ENCODE measurements around the gene SIK2. TPM values are rescaled to one million over a fixed set of nuclear protein-coding genes. Genes with fewer than 3 reads are reported as not detected.

Gene SIK2
- 19.0 and 21.9 TPM in 2 replicates for total RNA-seq
- long read RNA-seq, partial matches to known transcripts, result 1 of 9 reads
- long read RNA-seq, other reads (novel, unspliced or antisense), result 8 of 9 reads

- Mint-ChIP-seq H3K9me3 (ENCODE audit: unreplicated experiment) (no peaks in the 10 kb centered on the region), H3K27me3 (ENCODE audit: unreplicated experiment) (no peaks in the 10 kb centered on the region)
Observed at GRCh38 chr11:111601979-111602864, at the start of gene SIK2. Gene SIK2 (plus strand): TSS chr11:111602449. CDS start chr11:111602564, 115 bp downstream.

GRCh38 chr11:111554532-111554931, 47.7 kb upstream of the SIK2 start:
- TF ChIP-seq CTCF (IDR thresholded peaks at IDR 0.05), result no peak
- DNase-seq (ENCODE audit: extremely low spot score, unreplicated experiment), result no peak
- Mint-ChIP-seq H3K4me3 (ENCODE audit: unreplicated experiment) (no peak overlapping the region), H3K27ac (ENCODE audit: unreplicated experiment) (no peak overlapping the region), H3K9me3 (ENCODE audit: unreplicated experiment) (peaks cover 4% of the 10 kb centered on the region), H3K27me3 (ENCODE audit: unreplicated experiment) (no peaks in the 10 kb centered on the region), H3K4me1 (ENCODE audit: unreplicated experiment) (peaks cover 27% of the 10 kb centered on the region), H3K36me3 (ENCODE audit: unreplicated experiment) (peaks cover 7% of the 10 kb centered on the region)

More at GRCh38 chr11:111601979-111602864, at the start of gene SIK2:
- H3K27ac Mint-ChIP-seq (ENCODE audit: unreplicated experiment), result peak within 1 kb of the TSS; percentile 89
- no peaks in the 10 kb centered on the region for H3K36me3 Mint-ChIP-seq (ENCODE audit: unreplicated experiment)
- TF ChIP-seq CTCF (IDR thresholded peaks at IDR 0.05), result peak; percentile 95
- peak; percentile 99 for DNase-seq (ENCODE audit: extremely low spot score, unreplicated experiment)
- peak within 1 kb of the TSS; percentile 83 for H3K4me3 Mint-ChIP-seq (ENCODE audit: unreplicated experiment)
- peaks cover 33% of the 10 kb centered on the region for H3K4me1 Mint-ChIP-seq (ENCODE audit: unreplicated experiment)

- Mint-ChIP-seq H3K27me3 (ENCODE audit: unreplicated experiment) (no peaks in the 10 kb centered on the region), H3K36me3 (ENCODE audit: unreplicated experiment) (peaks cover 7% of the 10 kb centered on the region), H3K9me3 (ENCODE audit: unreplicated experiment) (peaks cover 4% of the 10 kb centered on the region), H3K4me1 (ENCODE audit: unreplicated experiment) (peaks cover 32% of the 10 kb centered on the region), H3K4me3 (ENCODE audit: unreplicated experiment) (no peak overlapping the region), H3K27ac (ENCODE audit: unreplicated experiment) (peak overlapping the region; percentile 45)
- DNase-seq (ENCODE audit: extremely low spot score, unreplicated experiment), result no peak
- TF ChIP-seq CTCF (IDR thresholded peaks at IDR 0.05), result no peak
Observed at GRCh38 chr11:111555255-111555654, 47.0 kb upstream of the SIK2 start.

GRCh38 chr11:111557425-111558111, 44.7 kb upstream of the SIK2 start:
- Mint-ChIP-seq H3K4me3 (ENCODE audit: unreplicated experiment) (no peak overlapping the region), H3K36me3 (ENCODE audit: unreplicated experiment) (peaks cover 5% of the 10 kb centered on the region), H3K9me3 (ENCODE audit: unreplicated experiment) (peaks cover 4% of the 10 kb centered on the region), H3K27me3 (ENCODE audit: unreplicated experiment) (no peaks in the 10 kb centered on the region), H3K4me1 (ENCODE audit: unreplicated experiment) (peaks cover 52% of the 10 kb centered on the region), H3K27ac (ENCODE audit: unreplicated experiment) (peak overlapping the region; percentile 91)
- TF ChIP-seq CTCF (IDR thresholded peaks at IDR 0.05), result no peak
- no peak for DNase-seq (ENCODE audit: extremely low spot score, unreplicated experiment)
